HepG2 (cell line): ENCODE results near the gene SLC13A5. TPM values are rescaled to one million over a fixed set of nuclear protein-coding genes. Genes with fewer than 3 reads are reported as not detected.
A peak's percentile ranks its signal among the peaks of the same experiment; 100 is the strongest.

ENCODE experiments used
- CCDC6 ChIP-seq: sonication (generic); formaldehyde crosslinking; IDR thresholded peaks from 2 replicates; pipeline ENCODE4 v1.8.1; 2022; ENCODE audit warnings: mild to moderate bottlenecking, missing genetic modification reagents, moderate library complexity
- E2F1 ChIP-seq: sonication (generic); formaldehyde crosslinking; IDR thresholded peaks from 2 replicates; pipeline ENCODE4 v1.5.0; 2020; ENCODE audit warnings: missing genetic modification reagents
- MEIS1 ChIP-seq: sonication (generic); formaldehyde crosslinking; IDR thresholded peaks from 2 replicates; pipeline ENCODE4 v1.9.0; 2021; ENCODE audit warnings: mild to moderate bottlenecking, missing genetic modification reagents, moderate library complexity, borderline replicate concordance
- NCOA2 ChIP-seq: sonication (generic); formaldehyde crosslinking; IDR thresholded peaks from 2 replicates; pipeline ENCODE4 v1.8.0; 2022; ENCODE audit warnings: inconsistent platforms
- NFATC3 ChIP-seq: sonication (generic); formaldehyde crosslinking; IDR thresholded peaks from 2 replicates; pipeline ENCODE4 v1.5.1; 2020; ENCODE audit warnings: mild to moderate bottlenecking, missing genetic modification reagents
- PITX1 ChIP-seq: sonication (generic); formaldehyde crosslinking; IDR thresholded peaks from 2 replicates; pipeline ENCODE4 v1.5.1; 2020; ENCODE audit warnings: mild to moderate bottlenecking, missing genetic modification reagents
- SRF ChIP-seq: IDR thresholded peaks from 2 replicates; pipeline ENCODE4 v1.6.1; 2011; ENCODE audit warnings: mild to moderate bottlenecking, low read depth, low read length, moderate library complexity
- ZNF205 ChIP-seq: IDR thresholded peaks from 2 replicates; pipeline ENCODE4 v1.6.1; 2018; ENCODE audit warnings: missing biosample characterization, missing genetic modification reagents
- ZNF331 ChIP-seq: sonication (generic); formaldehyde crosslinking; IDR thresholded peaks from 2 replicates; pipeline ENCODE4 v1.4.0; 2020; ENCODE audit warnings: missing genetic modification reagents
- ZNF549 ChIP-seq: sonication (generic); formaldehyde crosslinking; IDR thresholded peaks from 2 replicates; pipeline ENCODE4 v1.5.0; 2020; ENCODE audit warnings: missing genetic modification reagents
- ZNF558 ChIP-seq: sonication (generic); formaldehyde crosslinking; IDR thresholded peaks from 2 replicates; pipeline ENCODE4 v1.9.0; 2022; ENCODE audit warnings: mild to moderate bottlenecking, missing genetic modification reagents, borderline replicate concordance
- polyA plus RNA-seq, 8 experiments: library from polyadenylated mRNA; depleted of rRNA in 3 of 8; stranded (reverse) in 7 of 8; unstranded in 1 of 8; fragments of >200 nt; fragmentation: Illumina TruSeq in 4 of 8; extraction: Trizol in 4 of 8; gene quantifications; 2 replicates each; pipeline versions ENCODE4 v1.2.1 to v1.2.3, GENCODE V29; 2011 to 2016; ENCODE audit warnings: low read depth in 4 of 8, missing spikeins in 1 of 8, mixed read lengths in 1 of 8; ENCODE audit not compliant: insufficient read depth in 1 of 8
- total RNA-seq, 5 experiments: library from RNA; depleted of rRNA; stranded (reverse); fragments of >200 nt; fragmentation: Illumina TruSeq; extraction: Trizol; gene quantifications; 2 replicates each; pipeline ENCODE4 v1.2.3, GENCODE V29; 2016; ENCODE audit warnings: low read depth in 1 of 5
- TF ChIP-seq, protein P1 (sequence below): sonication (generic); formaldehyde crosslinking; IDR thresholded peaks from 2 replicates; pipeline ENCODE4 v1.5.1; 2020; ENCODE audit warnings: mild to moderate bottlenecking, missing genetic modification reagents, borderline replicate concordance
- TF ChIP-seq, protein P2 (sequence below): sonication (generic); formaldehyde crosslinking; IDR thresholded peaks from 2 replicates; pipeline ENCODE4 v1.5.1; 2020; ENCODE audit warnings: missing genetic modification reagents, mild to moderate bottlenecking, borderline replicate concordance
- TF ChIP-seq, protein P3 (sequence below): sonication (generic); formaldehyde crosslinking; IDR thresholded peaks from 2 replicates; pipeline ENCODE4 v1.4.0; 2020; ENCODE audit warnings: missing genetic modification reagents, borderline replicate concordance
- TF ChIP-seq, protein P4 (sequence below): sonication (generic); formaldehyde crosslinking; conservative IDR thresholded peaks from 2 replicates; pipeline ENCODE4 v1.8.0; 2022; ENCODE audit warnings: missing genetic modification reagents
- TF ChIP-seq, protein P5 (sequence below): sonication (generic); IDR thresholded peaks from 2 replicates; pipeline ENCODE4 v1.6.1; 2016; ENCODE audit warnings: low read depth, borderline replicate concordance

SLC13A5 gene
- total and polyA plus RNA-seq, 2 of the 13 experiments (the other 11 are each of a cell fraction or from before 2014, with no cell fraction given) = 42.8 to 310 TPM

GRCh38 chr17:6640536-6641246 lies 72.5 kb downstream of the SLC13A5 start, which contains the start of the genes KIAA0753 and TXNDC17 (continued):
- TF ChIP-seq, protein P1, sequence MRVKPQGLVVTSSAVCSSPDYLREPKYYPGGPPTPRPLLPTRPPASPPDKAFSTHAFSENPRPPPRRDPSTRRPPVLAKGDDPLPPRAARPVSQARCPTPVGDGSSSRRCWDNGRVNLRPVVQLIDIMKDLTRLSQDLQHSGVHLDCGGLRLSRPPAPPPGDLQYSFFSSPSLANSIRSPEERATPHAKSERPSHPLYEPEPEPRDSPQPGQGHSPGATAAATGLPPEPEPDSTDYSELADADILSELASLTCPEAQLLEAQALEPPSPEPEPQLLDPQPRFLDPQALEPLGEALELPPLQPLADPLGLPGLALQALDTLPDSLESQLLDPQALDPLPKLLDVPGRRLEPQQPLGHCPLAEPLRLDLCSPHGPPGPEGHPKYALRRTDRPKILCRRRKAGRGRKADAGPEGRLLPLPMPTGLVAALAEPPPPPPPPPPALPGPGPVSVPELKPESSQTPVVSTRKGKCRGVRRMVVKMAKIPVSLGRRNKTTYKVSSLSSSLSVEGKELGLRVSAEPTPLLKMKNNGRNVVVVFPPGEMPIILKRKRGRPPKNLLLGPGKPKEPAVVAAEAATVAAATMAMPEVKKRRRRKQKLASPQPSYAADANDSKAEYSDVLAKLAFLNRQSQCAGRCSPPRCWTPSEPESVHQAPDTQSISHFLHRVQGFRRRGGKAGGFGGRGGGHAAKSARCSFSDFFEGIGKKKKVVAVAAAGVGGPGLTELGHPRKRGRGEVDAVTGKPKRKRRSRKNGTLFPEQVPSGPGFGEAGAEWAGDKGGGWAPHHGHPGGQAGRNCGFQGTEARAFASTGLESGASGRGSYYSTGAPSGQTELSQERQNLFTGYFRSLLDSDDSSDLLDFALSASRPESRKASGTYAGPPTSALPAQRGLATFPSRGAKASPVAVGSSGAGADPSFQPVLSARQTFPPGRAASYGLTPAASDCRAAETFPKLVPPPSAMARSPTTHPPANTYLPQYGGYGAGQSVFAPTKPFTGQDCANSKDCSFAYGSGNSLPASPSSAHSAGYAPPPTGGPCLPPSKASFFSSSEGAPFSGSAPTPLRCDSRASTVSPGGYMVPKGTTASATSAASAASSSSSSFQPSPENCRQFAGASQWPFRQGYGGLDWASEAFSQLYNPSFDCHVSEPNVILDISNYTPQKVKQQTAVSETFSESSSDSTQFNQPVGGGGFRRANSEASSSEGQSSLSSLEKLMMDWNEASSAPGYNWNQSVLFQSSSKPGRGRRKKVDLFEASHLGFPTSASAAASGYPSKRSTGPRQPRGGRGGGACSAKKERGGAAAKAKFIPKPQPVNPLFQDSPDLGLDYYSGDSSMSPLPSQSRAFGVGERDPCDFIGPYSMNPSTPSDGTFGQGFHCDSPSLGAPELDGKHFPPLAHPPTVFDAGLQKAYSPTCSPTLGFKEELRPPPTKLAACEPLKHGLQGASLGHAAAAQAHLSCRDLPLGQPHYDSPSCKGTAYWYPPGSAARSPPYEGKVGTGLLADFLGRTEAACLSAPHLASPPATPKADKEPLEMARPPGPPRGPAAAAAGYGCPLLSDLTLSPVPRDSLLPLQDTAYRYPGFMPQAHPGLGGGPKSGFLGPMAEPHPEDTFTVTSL (CRISPR knock-in tag) = no peak
- TF ChIP-seq, protein P2, sequence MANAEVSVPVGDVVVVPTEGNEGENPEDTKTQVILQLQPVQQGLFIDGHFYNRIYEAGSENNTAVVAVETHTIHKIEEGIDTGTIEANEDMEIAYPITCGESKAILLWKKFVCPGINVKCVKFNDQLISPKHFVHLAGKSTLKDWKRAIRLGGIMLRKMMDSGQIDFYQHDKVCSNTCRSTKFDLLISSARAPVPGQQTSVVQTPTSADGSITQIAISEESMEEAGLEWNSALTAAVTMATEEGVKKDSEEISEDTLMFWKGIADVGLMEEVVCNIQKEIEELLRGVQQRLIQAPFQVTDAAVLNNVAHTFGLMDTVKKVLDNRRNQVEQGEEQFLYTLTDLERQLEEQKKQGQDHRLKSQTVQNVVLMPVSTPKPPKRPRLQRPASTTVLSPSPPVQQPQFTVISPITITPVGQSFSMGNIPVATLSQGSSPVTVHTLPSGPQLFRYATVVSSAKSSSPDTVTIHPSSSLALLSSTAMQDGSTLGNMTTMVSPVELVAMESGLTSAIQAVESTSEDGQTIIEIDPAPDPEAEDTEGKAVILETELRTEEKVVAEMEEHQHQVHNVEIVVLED (CRISPR knock-in tag) = peak; percentile 87
- no peak for TF ChIP-seq ZNF549 (CRISPR knock-in tag)
- TF ChIP-seq SRF = peak; percentile 78; the same call in 1 of the 2 replicates
- TF ChIP-seq E2F1 = peak; percentile 64
- 0 out of 2 replicates have a peak, but pooled peaks have one; percentile 28 for TF ChIP-seq ZNF205 (CRISPR knock-in tag)
- peak; percentile 68; the same call in 1 of the 2 replicates for TF ChIP-seq PITX1 (CRISPR knock-in tag)
- TF ChIP-seq ZNF558 (CRISPR knock-in tag) = no peak
- TF ChIP-seq, protein P3, sequence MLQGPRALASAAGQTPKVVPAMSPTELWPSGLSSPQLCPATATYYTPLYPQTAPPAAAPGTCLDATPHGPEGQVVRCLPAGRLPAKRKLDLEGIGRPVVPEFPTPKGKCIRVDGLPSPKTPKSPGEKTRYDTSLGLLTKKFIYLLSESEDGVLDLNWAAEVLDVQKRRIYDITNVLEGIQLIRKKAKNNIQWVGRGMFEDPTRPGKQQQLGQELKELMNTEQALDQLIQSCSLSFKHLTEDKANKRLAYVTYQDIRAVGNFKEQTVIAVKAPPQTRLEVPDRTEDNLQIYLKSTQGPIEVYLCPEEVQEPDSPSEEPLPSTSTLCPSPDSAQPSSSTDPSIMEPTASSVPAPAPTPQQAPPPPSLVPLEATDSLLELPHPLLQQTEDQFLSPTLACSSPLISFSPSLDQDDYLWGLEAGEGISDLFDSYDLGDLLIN (CRISPR knock-in tag) = peak; percentile 58; the same call in 1 of the 2 replicates
- TF ChIP-seq NCOA2 (CRISPR knock-in tag) = 0 out of 2 replicates have a peak, but pooled peaks have one; percentile 40
- peak; percentile 73 for TF ChIP-seq ZNF331 (CRISPR knock-in tag)
- TF ChIP-seq, protein P4, sequence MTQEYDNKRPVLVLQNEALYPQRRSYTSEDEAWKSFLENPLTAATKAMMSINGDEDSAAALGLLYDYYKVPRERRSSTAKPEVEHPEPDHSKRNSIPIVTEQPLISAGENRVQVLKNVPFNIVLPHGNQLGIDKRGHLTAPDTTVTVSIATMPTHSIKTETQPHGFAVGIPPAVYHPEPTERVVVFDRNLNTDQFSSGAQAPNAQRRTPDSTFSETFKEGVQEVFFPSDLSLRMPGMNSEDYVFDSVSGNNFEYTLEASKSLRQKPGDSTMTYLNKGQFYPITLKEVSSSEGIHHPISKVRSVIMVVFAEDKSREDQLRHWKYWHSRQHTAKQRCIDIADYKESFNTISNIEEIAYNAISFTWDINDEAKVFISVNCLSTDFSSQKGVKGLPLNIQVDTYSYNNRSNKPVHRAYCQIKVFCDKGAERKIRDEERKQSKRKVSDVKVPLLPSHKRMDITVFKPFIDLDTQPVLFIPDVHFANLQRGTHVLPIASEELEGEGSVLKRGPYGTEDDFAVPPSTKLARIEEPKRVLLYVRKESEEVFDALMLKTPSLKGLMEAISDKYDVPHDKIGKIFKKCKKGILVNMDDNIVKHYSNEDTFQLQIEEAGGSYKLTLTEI (CRISPR knock-in tag) = no peak
- TF ChIP-seq MEIS1 = no peak
- peak; percentile 78; the same call in 1 of the 2 replicates for TF ChIP-seq NFATC3 (CRISPR knock-in tag)
- TF ChIP-seq, protein P5, sequence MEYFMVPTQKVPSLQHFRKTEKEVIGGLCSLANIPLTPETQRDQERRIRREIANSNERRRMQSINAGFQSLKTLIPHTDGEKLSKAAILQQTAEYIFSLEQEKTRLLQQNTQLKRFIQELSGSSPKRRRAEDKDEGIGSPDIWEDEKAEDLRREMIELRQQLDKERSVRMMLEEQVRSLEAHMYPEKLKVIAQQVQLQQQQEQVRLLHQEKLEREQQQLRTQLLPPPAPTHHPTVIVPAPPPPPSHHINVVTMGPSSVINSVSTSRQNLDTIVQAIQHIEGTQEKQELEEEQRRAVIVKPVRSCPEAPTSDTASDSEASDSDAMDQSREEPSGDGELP = no peak
- no peak for TF ChIP-seq CCDC6 (CRISPR knock-in tag)
